GM21360 (cell line): ENCODE data around the gene OR10W1.

Experiments used
- ATAC-seq: cut with Tn5 transposase; IDR thresholded peaks from one replicate; pipeline ENCODE4 v1.9.1; 2021; ENCODE audit warnings: mild to moderate bottlenecking, moderate library complexity; ENCODE audit not compliant: unreplicated experiment

OR10W1 gene

DNA sequence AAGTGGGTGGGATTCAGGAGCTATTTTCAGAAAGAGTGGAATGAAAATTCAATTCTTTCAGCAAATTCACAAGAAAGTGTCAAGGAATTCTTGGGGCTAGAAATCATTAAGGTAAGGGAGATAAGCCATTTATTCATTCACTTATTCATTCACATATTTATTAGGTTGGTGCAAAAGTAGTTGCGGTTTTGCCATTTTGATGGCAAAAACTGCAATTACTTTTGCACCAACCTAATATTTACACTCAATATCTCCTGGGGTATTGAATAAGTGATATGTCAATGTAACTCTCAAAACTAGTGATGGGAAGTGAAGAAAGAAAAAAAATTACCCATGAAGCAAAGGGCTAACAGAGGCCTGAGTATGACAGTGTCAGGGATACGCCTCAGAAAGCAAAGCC lies at the start of gene OR10W1:
Gene OR10W1, minus strand, starts transcription at position 119 of the 400 bp plus-strand sequence. CDS start 402 bp downstream, outside the sequence.
- no peak for ATAC-seq

DNA sequence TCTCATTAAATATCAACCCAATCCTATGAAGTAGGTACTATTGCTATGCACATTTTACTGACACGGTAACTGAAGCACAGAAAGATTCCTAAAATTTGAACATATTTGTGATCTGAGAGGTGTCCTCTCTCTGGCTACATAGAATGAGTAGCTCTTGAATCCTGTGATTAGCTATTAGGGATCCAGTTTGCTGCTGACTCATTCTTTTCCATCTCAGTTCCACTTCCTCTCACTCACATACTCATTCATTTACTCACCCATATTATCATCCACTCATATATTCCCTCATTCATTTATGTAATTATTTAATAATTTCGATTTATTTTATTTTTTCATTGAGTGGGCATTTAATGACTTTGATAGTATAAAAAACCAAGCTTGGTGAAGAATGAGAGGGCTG lies 48.1 kb upstream of the OR10W1 start:
- no peak for ATAC-seq

DNA sequence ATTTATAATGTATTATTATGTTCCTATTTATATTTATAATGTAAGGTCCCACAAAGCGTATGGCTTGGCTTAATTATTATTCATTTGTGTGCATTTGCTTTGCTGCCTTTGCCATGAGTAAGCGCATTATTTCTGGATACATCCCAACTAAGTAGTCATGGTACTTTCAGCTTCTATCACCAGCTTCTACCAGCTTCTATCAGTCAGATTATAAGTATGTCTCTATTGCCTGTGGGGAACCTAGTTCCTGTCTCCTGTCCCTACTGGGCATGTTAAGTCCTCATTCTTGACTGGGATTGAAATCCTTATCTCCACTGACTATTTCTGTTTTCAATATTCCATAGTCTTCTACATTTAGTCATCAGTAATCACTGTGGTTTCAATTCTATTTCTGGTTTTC lies 33.5 kb upstream of the OR10W1 start:
- no peak for ATAC-seq

DNA sequence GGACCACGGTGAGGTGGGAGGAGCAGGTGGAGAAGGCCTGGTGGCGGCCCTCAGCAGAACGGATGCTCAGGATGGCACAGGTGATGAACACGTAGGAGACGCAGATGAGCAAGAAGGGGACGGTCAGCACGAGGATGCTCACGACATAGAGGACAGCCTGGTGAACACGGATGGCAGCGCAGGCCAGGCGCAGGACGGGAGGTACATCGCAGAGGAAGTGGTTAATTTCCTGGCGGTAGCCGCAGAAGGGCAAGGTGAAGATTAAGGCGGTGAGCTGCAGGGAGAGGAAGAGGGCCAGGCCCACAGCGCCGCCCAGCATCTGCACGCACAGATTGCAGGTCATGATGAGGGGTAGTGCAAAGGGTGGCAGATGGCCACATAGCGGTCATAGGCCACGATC lies 24.0 kb upstream of the OR10W1 start:
- ATAC-seq, result no peak

GRCh38 chr11:58289266-58289665 lies 21.2 kb upstream of the OR10W1 start:
- no peak for ATAC-seq

DNA sequence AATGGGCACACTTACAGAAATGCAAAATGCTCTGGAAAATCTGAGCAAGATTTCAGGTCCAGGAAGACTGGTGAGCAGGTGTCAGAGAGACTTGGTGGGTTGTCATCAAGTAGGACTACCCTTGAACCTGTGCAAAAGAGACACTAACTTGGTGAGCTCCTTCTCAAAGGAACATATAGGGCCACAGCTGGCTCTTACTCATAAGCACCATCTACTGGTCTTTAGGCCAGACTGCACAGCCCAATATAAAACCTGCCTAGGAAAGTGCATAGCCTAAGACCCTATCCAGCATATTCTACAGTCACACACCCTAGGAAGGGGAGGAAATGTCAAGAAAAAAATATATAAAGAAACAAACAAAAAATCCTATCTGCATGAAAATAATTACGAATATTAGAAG lies 18.2 kb upstream of the OR10W1 start:
- peak; percentile 88 for ATAC-seq

GRCh38 chr11:58285483-58286040 lies 17.5 kb upstream of the OR10W1 start:
- ATAC-seq, result no peak

GRCh38 chr11:58276151-58276550 lies 8.1 kb upstream of the OR10W1 start:
- ATAC-seq, result no peak

DNA sequence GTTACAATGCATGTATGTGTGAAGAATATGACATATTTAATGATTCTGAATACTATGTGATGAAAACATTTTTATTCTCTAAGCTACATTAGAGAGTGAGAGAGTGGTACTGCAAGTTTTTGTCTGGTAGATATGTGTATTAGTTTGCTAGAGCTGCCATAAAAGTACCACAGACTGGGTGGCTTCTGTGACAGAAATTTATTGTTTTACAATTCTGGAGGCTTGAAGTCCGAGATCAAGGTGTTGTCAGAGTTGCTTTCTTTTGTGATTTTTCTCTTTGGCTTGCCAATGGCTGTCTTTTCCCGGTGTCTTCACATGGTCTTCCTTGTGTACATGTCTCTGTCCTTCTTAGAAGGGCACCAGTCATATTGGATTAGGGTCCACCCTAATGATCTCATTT lies 6.9 kb upstream of the OR10W1 start:
- no peak for ATAC-seq

- ATAC-seq, result no peak
Measured at GRCh38 chr11:58259983-58260382, 8.1 kb downstream of the OR10W1 start.

GRCh38 chr11:58254936-58255335 lies 13.1 kb downstream of the OR10W1 start:
- no peak for ATAC-seq

GRCh38 chr11:58243954-58244353 lies 24.1 kb downstream of the OR10W1 start:
- ATAC-seq, result no peak

DNA sequence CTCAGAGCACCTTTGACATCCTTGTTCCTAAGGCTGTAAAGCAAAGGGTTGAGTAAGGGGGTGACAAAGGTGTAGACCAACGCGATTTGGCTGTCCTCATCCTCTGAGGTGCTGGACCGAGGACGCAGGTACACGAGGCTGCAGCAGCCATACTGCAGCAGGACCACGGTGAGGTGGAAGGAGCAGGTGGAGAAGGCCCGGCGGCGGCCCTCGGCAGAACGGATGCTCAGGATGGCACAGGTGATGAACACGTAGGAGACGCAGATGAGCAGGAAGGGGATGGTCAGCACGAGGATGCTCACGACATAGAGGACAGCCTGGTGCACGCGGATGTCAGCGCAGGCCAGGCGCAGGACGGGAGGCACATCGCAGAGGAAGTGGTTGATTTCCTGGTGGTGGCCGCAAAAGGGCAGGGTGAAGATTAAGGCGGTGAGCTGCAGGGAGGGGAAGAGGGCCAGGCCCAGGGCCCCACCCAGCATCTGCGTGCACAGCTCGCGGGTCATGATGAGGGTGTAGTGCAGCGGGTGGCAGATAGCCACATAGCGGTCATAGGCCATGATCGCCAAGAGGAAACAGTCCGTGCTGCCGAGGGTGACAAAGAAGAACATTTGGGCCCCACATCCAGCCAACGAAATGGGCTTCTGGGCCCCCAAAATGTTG lies 40.0 kb downstream of the OR10W1 start:
- no peak for ATAC-seq

- no peak for ATAC-seq
Measured at GRCh38 chr11:58222721-58223120, 45.3 kb downstream of the OR10W1 start.
